A172 (cell line): ENCODE results near the gene GPC5. TPM values are rescaled to one million over a fixed set of nuclear protein-coding genes. Genes with fewer than 3 reads are reported as not detected.
"Not testable (repeated sequence)": the region's sequence is repeated elsewhere in the genome, so short reads cannot be mapped to it uniquely, and the experiment has no call there.

Experiments used
- DNase-seq: peaks from one replicate; pipeline ENCODE4 v3.0.0-alpha.2; 2015; ENCODE audit warnings: low spot score
- total RNA-seq: library from RNA; depleted of rRNA; stranded (reverse); fragments of >200 nt; shearing (Covaris generic); gene quantifications from 2 replicates; pipeline ENCODE4 v1.2.3, GENCODE V29; 2014

The GPC5 gene
- total RNA-seq, 1 experiment from 2014 or later = not detected

DNA sequence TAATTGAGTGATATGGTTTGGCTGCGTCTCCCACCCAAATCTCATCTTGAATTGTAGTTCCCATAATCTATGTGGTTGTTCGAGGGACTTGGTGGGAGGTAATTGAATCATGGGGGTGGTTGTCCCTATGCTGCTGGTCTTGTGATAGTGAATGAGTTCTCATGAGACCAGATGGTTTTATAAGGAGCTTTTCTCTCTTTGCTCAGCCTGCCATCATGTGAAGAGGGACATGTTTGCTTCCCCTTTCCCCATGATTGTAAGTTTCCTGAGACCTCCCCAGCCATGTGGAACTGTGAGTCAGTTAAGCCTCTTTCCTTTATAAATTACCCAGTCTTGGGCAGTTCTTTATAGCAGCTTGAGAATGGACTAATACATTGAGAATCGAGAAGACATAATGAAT, 480.1 kb downstream of the GPC5 start:
- no peak for DNase-seq

DNA sequence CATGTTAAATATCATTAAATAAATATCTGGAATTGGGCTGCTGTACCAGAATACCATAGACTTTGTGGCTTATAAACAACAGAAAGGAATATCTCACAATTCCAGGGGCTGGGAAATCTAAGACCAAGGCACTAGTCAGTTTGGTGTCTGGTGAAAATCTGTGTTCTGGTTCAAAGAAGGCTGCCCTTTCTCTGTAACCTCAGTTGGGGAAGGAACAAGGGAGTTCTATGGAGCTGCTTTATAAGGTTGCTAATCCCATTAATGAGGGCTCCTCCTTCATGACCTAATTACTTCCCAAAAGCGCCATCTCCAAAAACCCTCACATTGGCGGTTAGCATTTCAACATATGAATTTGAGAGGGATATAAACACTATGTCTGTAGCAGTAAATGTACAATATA, 480.9 kb downstream of the GPC5 start:
- DNase-seq = no peak

DNA sequence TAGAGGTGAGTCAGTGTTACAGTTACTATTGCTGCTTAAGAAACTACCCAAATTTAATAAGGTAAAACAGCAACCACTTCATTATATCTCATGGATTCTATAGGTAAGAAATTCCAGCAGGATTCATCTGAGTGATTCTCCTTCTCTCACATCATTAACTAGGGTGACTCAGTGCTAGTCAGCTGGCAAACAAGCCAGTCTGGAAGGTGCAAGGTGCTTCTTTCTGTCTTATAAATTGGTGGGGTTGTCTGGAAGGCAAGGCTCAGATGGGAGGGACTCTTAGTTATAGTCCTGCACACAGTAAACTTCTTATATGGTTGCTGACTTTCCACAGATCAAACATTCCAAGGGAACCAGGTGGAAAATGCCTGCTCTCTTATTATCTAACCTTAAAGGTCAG, 484.5 kb downstream of the GPC5 start:
- DNase-seq = no peak

DNA sequence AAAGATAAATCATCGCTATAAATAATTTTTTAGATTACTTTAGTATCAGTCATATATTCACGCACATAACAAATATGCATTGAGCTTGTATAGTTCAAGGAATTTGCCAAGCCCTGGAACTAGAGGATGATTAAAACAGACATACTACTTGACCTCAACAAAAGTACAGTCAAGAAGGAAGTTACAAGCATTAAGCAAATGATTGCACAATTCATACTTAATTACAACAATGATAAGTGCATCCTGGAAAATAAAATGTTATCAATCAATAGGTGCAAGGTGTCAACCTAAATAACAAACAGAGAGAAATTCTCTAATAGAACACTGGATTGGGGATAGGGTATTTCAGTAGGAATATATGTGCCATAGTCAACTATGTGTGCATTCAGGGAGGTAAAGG, 491.2 kb downstream of the GPC5 start:
- DNase-seq = no peak

DNA sequence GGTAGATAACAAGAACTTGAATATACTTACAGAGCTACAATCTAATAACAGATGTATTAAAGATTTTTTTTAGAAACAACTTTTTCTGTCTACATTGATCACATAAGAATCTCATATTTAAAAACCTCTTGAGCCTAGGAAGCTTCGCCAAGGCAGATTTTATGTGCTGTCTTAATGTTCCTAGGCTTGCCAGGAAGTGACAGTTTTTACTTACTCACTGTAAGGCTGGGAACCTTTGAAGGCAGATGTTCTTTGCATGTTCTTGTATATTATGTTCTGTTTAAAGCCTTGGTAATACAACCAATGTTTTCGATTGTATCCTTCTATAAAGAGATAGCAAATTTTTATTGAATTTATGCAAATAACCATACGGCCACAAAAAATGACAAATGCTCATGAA, 492.7 kb downstream of the GPC5 start:
- no peak for DNase-seq

DNA sequence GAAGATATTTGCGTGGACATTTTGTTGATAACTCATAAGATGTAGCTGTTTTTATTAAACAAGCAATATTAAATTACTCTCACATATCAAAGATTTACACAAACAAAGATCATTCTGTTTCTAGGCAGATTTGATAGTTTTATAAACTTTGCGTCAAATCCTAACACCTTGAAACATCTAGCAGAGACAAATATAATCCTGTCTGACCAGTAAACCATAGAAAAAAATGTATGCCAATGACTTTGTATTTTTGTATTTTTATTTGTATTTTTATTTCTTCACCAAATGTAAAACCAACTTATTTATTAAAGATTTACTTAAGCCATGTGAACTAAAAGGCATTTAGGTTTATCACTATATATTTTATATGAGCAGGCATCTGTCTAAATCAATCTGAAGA, 494.6 kb downstream of the GPC5 start:
- no peak for DNase-seq

DNA sequence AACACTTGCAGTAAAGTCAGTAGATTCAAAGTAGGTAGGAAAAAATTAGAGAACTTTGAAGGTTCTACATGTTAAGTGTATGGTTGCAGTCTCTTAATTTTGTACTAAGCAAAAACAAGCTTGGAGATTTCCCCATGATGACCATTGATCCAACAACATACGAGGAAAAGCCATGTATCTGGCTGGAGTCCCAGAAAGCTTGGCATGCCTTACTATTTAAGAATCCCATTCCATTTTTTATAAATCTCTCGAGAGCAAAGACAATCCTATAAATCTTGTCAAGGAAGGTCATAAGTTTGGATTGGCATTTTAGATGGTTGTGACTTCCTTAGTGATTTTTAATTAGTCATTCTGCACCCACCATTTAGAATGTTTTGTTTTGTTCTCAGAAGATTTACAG, 495.9 kb downstream of the GPC5 start:
- no peak for DNase-seq

DNA sequence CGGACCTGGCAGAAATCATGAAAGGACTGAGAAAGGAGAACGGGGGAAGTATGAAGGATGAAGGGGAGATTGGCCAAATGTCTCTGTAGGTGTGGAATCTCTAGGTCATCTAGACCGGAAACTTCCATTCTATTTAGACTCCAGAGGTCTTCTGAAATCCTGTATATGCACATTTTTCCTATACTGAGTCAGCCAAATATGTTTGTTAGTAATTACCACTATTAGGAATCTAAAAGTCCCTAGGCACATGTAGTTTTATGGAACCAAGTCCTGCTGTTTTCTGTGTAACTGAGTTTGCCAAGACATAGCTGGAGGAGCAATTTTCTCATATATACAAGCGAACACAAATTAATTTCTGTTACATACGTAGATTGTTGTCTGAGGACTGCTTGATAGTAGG, 498.1 kb downstream of the GPC5 start:
- DNase-seq = peak; percentile 42

DNA sequence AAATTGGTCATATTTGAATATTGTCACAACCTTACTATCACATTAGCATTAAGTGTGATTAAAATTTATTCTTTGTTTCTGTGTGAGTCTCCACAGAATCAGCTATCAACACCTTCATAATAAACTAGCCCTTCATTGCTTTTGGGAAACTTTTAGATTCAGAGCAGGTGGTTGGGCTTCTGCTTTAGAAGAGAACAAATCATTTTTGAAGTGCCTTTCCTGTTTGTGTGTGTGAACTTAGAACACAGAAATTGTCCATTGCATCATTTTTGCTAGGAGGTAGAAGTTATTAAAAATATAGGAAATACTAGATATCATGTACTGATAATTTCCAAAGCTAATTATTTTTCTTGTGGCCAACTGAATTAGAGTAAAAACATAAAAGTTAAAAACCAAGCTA, 500.6 kb downstream of the GPC5 start:
- not testable (repeated sequence) for DNase-seq

DNA sequence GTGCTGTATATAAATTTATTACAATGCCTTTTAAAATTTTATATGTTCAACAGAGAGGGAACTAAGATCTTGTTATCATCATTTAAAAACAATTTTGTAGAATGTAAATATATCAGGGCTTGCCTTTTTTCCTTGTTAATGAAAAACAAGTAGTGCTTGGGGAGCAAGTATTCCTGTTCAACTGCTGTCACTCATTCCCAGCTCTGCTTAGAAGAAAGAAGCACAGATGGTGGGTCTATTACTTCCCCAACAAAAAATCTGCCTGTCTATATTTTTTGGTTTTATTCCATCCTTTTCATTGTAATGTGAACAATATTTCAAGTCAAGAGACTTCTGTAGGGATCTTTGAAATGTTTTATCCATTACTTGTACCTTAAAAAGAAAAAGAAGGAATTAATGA, 503.9 kb downstream of the GPC5 start:
- DNase-seq = no peak

DNA sequence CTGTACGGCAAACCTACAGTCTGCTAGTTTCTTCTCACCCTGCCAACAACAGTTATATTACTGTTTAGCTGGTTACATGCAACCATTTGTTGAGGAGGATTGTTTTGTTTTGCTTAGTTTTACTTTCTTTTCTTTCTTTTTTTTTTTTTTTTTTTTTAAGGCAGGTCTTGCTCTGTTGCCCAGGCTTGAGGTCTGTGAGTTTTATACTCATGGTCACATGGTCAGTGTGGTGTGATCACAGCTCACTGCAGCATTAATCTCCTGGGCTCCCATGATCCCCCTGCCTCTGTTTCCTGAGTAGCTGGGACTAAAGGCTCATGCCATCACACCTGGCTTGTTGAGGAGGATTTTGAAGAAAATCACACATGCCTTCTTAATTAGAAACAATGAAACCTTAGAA, 505.6 kb downstream of the GPC5 start:
- no peak for DNase-seq

DNA sequence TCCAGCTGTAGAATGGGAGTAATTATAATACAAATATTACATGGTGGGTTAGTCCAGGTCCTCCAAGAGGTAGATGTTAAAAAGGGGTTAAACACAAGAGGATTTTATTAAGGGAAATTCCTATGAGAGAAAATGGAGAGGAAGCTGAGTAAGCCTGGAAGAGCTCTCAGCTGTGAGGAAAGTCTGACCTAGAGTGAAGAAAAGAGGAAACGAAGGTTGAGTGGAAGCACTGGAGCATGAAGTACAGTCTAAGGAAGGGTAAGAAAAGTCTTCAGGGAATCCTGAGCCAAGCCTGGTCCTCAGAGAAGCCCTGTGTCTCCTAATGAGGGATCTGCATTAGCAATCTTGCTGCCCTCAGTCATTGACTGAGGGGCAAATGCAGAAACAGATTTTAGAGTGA, 506.2 kb downstream of the GPC5 start:
- DNase-seq = peak; percentile 2

DNA sequence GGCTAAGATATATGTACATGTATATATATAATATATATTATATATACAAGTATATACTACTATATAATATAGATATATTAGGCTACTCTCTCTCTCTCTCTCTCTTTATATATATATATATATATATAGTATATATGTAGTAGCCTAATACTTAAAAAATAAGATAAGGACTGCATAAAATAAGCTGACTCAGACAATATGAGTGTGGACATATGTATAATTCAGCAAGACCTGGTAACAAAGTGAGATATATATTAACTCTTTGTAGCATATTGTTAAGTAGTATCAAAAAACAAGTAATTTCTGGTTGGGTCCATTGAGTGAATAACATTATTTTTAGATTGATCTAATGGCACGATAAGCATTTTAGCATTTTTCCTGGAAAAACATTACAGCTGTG, 509.0 kb downstream of the GPC5 start:
- no peak for DNase-seq

DNA sequence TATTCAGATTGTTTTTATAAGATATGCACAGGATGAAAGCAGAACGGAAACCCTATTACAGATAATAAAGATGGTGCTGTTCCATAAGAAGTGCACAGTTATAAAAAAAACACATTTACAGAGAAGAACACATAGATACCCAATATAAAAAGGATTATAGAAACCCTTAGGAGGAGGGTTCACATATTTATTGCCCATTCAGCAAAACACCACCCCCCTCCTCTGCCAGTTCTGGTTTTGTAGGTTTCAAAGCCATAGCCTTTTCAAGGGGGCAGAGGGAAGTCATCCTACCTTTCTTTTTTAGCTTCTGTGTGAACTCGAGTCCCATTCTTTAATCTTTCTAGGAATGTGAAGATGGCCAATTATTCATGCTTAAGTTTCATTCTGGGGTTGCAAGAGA, 511.2 kb downstream of the GPC5 start:
- no peak for DNase-seq

DNA sequence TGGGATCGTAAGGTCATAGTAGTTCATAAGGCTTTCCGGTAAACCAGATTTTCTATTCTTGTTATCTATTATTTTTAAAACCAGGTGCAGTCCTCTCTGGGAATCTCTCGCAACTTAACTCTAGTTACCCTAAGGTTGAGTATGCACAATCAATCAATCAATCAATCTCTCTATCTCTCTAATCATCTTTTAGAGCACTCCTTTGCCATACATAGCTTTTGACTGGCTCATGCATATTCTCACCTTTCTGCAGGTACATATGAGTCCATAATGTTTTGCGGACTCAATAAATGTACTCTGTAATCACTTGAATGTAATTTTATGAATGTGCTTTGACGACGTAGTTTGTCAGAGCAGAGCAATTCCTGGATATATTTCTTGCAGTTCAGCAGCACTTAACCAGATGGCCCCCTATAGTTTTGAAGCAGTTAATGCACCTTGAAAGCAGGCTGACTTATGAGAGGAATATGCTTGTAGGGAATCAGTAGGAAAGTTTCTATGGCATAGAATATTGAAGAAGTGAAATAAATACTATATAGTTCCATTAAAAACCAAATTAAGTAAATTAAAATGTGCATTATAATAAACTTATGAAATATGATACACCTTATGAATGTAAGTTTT, 524.7 kb downstream of the GPC5 start:
- no peak for DNase-seq

DNA sequence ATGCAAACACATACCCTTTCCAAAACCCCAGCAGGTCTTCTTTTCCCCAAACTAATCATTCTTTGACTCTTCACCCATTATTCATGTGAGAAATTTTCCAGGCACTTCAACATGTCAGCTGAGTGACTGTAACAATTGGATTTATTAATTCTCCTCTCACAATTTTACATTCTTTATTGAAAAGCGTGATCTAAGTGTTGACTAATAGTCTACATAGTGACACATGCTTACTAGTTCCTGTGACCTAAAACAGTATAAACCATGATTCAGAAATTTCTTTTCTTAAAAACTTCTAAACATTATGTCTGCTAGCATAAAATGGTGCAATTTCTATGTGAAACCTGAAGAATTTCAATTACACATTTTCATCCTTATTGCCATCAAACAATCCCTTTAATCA, 532.3 kb downstream of the GPC5 start:
- DNase-seq = no peak

DNA sequence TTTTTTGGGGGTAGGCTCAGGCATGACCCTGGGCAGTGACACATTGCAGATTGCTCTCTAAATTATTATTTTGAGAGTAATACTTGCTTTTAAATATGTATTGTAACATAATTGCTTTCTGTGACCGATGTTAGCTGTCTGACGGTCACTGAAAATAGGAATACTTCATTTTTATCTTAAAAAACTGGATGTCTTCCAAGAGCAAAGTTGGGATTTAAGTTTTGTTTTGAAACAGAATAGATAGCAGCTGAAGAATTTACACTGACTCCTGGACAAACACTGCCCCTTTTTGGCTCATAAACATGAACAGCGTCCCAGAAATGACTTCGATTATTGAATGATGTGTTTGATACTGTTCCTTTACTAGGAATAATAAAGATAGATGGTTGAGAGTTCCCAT, 535.9 kb downstream of the GPC5 start:
- DNase-seq = no peak

DNA sequence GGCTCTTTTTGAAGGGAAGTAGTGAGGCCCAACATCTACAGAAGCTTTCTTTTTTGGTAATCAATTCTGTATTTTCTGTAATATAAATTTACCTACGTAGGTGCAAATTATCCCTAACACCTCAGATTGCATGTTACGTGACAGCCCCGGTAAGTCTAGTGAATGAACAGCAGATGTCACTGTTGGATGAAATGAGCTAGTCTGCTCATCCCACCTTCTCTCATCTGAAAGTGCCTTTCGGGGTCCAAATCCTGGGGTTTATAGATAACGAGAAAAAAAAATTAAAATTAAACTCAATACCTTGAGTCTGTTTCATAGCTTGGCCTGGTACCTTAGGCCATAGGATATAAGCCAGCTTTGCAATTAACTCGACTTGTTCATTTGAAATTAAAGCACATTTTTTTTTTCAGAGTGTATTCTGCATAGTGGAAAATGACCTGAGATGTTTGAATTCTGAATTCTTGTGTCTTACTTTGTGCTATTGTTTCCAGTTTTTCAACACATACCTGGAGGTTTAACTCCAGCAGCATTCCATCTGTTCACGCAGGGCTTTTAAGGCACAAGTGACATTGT, 548.2 kb downstream of the GPC5 start:
- peak; percentile 34 for DNase-seq

DNA sequence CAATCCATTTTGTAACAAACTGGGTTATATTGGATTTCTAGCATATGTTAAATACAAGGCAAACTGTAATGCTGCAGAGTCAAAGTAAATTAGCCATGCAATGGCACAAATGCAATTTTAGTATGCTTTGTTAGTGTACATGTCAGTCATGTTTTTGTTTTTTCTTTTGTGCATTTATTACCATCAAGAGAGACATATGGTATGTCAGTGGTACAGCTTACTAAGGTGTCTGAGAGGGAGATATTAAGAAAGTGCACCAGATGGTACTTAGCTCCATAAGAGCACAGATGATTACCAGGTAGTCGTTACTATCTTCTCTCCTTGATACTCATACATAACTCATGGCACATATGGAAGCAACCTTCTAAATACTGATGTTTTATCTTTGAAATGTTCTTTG, 550.3 kb downstream of the GPC5 start:
- no peak for DNase-seq

DNA sequence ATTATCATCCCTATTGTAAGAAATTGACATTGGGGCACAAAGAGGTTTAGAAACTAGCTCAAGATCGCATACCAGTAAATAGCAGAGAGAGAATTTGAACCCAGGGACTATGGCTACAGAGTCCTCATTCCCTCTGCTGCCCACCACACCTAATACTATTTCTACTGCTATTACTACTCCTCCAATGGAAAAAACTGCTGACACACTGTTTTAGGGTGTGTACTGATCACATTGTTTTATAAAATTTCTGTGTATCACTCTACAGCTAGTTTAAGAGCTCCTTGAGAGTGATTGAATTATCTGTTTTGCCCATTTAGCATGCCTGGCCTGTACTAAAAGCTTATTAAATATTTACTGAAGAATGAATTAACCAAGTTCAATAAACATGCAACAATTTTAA, 552.4 kb downstream of the GPC5 start:
- no peak for DNase-seq

DNA sequence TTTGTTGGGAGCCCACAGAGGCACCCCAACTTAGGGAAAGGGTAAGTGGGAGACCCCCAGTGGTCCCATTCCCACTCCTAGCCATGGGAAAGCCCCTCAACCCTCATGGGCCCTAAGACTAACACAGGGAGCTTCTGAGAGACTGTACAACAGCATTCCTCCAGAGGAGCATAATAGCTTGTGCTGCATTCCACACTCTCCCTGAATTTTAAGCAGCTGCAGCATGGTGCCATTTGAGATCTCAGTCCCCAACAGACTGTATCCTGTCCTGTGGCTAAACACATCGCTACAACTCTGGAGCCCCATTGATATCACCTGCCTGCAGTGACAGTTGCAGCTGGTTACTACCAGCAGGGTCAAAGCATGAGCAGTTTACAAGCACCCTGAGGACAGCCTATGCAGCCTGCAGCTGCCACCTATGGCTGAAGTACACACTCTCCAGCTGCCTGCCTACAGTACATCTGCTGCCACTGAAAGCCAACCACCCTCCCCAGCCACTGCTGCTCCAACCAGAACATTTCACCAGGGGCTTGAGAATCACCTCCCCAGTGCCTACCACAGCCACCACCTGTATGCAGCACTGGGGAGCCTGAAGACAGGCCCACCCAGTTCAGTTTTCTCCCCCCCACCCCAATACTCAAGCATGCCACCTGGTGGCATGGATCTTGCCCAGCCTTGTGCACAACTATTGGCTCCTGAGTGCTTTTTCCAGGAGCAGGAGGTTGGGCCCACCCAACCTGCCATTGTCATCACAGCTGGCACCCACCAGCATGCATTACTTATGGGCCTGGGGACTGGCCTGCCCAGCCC, 557.3 kb downstream of the GPC5 start:
- no peak for DNase-seq

DNA sequence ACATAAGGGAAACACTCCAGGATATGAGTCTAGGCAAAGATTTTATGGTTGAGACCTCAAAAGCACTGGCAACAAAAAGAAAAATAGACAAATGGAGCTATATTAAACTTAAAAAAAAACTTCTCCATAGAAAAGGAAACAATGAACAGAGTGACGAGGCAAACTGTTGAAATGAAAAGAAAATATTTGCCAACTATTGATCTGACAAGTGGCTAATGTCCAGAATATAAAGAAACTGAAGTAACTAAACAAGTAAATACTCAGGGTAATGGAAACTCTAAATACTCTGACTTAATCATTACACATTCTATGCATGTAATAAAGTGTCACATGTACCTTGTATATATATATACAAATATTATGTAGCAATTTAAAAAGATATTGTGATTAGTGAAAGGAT, 562.5 kb downstream of the GPC5 start:
- DNase-seq = no peak

DNA sequence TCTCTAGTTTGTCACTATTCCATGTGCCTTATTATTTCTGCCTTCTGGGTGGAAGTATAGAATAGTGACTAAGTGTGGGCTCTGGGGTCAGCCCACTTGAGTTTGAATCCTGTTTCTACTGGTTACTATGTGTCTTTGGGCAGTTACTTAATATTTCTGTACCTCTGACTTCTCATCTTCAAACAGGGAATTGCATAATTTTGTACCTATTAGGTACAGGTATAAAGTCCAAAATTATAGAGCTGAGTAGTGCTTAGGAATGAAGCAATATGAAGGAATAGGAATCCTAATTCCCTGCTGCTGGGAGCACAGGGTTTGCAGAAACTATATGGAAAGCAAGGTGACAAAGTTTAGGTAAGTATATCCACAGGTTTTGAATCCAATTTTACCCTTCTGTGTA, 564.5 kb downstream of the GPC5 start:
- DNase-seq = no peak
